Effector memory CD8-positive, alpha-beta T cell (primary cell): Measurements from ENCODE around the gene SCYGR2.

Experiments
- ATAC-seq: fragments of 150-1000 bp; cut with Tn5 transposase; replicated peaks from 2 replicates; pipeline ENCODE4 v1.10.0; 2021; ENCODE audit warnings: mild to moderate bottlenecking, moderate library complexity
- DNase-seq, 3 experiments: peaks; one replicate each; pipeline ENCODE4 v3.0.0; 2021
- H3K27ac Mint-ChIP-seq, 2 donors: one replicate each; pipeline ENCODE4 v1.8.0; 2022; ENCODE audit warnings: mild to moderate bottlenecking in 2 of 2, mixed read lengths in 2 of 2, moderate library complexity in 2 of 2
- H3K27me3 Mint-ChIP-seq, 2 donors: one replicate each; pipeline ENCODE4 v1.8.0; 2022; ENCODE audit warnings: mixed read lengths in 2 of 2
- H3K36me3 Mint-ChIP-seq: one replicate; pipeline ENCODE4 v1.8.0; 2022; ENCODE audit warnings: mild to moderate bottlenecking, moderate library complexity, mixed read lengths; ENCODE audit not compliant: insufficient read depth
- H3K4me1 Mint-ChIP-seq, 2 donors: one replicate each; pipeline ENCODE4 v1.8.0; 2022; ENCODE audit warnings: low read depth in 2 of 2, mixed read lengths in 2 of 2
- H3K4me3 Mint-ChIP-seq, 2 donors: one replicate each; pipeline ENCODE4 v1.8.0; 2022; ENCODE audit warnings: mild to moderate bottlenecking in 2 of 2, mixed read lengths in 2 of 2, moderate library complexity in 2 of 2
- H3K9me3 Mint-ChIP-seq, 2 donors: one replicate each; pipeline ENCODE4 v1.8.0; 2022; ENCODE audit warnings: mixed read lengths in 2 of 2

SCYGR2 gene

DNA sequence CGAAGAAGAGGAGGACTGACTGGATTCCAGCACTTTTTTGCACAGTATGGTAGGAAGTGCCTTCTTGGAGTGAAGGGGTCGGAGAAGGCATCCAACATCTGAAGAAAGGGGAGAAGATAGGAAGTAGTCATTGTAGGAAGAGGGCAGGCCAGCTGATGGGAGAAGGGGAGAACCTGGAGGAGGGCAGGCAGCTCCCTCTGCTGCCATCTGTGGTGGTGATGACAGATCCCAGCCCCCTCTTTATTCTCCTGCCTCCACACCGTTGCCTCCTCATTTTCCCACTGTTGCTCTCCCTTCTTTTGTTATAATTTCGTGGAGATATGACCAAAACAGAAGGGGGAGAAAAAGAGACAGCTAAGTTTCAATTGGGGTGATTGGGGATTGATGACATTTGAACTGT, 2.9 kb upstream of the SCYGR2 start:
- Mint-ChIP-seq H3K27me3 (peaks cover 53 to 62% of the 10 kb centered on the region in 2 donors), H3K4me1 (no peaks in the 10 kb centered on the region), H3K36me3 (no peaks in the 10 kb centered on the region), H3K27ac (no peak overlapping the region), H3K9me3 (no peaks in the 10 kb centered on the region), H3K4me3 (no peak overlapping the region)
- DNase-seq: no peak
- no peak for ATAC-seq

DNA sequence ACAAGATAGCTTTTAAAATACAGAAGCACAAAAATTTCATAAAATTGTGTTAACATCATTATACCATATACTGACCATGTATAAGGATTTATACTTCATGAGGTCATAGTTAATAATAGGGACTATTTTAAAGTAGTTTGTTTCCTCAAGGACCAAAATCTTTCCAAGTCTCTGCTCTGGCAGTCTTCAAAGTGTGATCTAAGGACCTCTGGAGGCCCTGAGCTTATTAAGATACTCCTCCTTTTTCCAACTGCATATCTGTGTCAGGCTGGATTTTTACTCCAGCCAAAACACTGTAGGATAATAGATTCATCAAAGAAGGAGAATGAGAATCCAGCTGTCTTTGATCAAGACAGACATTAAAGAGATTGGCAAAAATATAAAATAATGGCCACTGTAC, 1.7 kb upstream of the SCYGR2 start:
- H3K27me3 Mint-ChIP-seq: peaks cover 49 to 67% of the 10 kb centered on the region in 2 donors
- H3K4me1 Mint-ChIP-seq: no peaks in the 10 kb centered on the region

DNA sequence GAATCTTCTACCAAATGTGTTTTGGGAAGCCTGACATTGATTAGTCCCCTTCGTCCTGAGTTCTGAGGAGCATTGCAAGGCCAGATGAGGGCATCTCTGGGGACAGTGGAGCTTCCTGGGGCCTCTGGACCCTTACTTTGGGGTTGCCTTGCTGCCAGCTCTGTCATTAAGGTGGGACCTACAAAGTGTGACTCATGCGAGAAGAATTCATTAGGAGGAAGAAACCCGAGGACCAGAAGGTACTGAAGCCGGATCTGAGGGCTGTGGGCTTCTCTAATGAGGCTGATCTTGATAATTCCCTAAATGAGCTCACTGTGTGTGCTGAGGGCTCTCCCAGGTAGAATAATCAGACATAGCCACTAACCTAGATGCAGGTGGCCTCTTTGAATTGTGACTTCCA, 695 bp upstream of the SCYGR2 start:
- Mint-ChIP-seq H3K36me3 (no peaks in the 10 kb centered on the region), H3K27me3 (peaks cover 45 to 70% of the 10 kb centered on the region in 2 donors), H3K9me3 (no peaks in the 10 kb centered on the region), H3K27ac (no peak overlapping the region), H3K4me3 (no peak overlapping the region), H3K4me1 (no peaks in the 10 kb centered on the region)
- DNase-seq (no peak), ATAC-seq (no peak)

More for the DNA sequence above, 1.7 kb upstream of the SCYGR2 start:
- H3K4me3 Mint-ChIP-seq: no peak overlapping the region
- ATAC-seq: no peak
- no peaks in the 10 kb centered on the region for H3K36me3 Mint-ChIP-seq
- H3K27ac Mint-ChIP-seq: no peak overlapping the region
- DNase-seq: no peak
- H3K9me3 Mint-ChIP-seq: no peaks in the 10 kb centered on the region

DNA sequence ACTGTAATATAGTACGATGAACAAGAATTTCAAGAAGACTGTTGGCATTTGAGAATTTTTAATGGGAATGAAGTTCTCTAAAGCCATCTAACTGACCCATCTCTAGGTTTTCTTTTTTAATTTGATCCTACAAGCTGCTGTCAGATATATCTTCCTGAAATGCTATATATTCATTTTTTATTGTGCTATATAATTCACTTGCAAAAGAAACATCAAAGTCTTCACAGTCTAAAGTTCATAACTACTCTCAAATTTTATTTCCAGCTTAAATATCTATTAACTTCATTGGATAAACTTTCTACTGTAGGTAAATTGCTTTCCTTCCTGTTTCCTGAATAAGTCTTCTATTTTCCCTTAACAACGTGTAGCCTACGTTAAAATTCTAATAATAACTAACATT, 3.7 kb downstream of the SCYGR2 start:
- Mint-ChIP-seq H3K4me1 (no peaks in the 10 kb centered on the region), H3K27me3 (peaks cover 39 to 66% of the 10 kb centered on the region in 2 donors), H3K27ac (peak overlapping the region in 1 of 2 donors; percentile 7), H3K9me3 (no peaks in the 10 kb centered on the region), H3K36me3 (no peaks in the 10 kb centered on the region), H3K4me3 (no peak overlapping the region)
- ATAC-seq (no peak), DNase-seq (no peak)

DNA sequence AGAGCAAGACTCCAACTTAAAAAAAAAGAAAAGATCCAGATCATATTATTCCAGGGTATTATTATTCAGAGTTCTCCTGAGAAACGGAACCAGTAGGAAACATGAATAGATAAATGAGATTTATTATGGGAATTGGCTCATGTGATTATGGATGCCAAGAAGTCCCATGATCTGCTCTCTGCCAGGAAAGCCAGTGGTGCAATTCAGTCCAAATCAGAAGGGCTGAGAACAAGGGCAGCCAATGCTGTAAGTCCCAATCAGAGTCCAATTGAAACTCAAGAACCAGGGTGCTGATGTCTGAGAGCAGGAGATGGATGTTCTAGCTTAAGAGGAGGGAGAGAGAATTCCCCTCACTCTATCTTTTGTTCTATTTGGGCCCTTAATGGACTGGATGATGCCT, 7.8 kb downstream of the SCYGR2 start:
- Mint-ChIP-seq H3K27ac (no peak overlapping the region), H3K9me3 (no peaks in the 10 kb centered on the region), H3K4me3 (no peak overlapping the region), H3K36me3 (no peaks in the 10 kb centered on the region), H3K4me1 (peaks cover 6 to 11% of the 10 kb centered on the region in 2 donors), H3K27me3 (peaks cover 33 to 51% of the 10 kb centered on the region in 2 donors)
- DNase-seq (no peak), ATAC-seq (no peak)

DNA sequence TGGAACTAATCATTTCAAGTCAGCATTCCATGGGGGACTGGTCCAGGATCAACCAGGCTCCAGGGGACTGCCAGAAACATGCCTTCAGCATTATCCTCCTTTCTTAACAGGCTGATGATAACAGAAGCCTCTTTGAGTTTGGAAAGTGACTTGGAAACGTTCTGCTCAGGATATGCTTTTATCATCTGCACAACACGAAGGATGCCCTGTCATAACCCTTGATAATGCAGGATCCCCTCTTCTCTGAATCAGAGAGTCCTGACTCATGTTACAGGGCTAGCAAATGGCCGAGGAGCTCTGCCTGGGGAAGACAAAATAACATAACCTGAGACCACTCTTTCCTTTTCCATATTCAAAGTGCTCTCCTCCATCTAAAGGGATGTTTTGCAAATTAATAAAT, 9.2 kb downstream of the SCYGR2 start:
- peak overlapping the region in 1 of 2 donors; percentile 29 for H3K27ac Mint-ChIP-seq

DNA sequence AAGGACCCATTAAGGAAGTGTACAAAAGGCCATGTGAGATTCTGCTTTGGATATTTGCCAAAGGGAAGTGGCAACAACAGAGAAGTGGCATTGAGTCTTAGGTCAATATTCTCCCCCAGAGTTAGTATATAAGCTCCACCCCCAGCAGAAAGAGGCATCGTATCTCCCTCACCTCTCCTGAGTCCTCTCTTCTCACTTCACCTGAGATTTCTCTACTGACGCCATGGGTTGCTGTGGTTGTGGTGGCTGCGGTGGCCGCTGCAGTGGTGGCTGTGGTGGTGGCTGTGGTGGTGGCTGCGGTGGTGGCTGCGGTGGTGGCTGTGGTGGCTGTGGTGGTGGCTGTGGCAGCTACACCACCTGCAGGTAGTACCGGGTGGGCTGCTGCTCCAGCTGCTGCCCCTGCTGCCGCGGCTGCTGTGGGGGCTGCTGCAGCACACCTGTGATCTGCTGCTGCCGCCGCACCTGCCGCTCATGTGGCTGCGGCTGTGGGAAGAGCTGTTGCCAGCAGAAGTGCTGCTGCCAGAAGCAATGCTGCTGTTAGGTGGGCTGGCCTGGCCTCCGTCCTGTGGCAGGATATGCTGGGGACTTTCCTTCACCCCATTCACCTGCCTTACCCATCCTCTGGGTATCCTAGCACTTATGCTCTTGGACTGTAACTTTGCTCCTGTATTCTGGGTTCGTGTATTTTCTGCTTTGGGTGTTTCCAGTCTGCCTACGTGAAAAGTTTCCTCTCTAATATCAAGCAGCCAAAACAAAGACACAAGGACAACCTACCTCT, 10.1 kb downstream of the SCYGR2 start:
- H3K27ac Mint-ChIP-seq: peak overlapping the region in 1 of 2 donors; percentile 29

More for the DNA sequence above, 9.2 kb downstream of the SCYGR2 start:
- ATAC-seq (no peak), DNase-seq (no peak)
- H3K4me1 Mint-ChIP-seq: peaks cover 6 to 11% of the 10 kb centered on the region in 2 donors
- no peak overlapping the region for H3K4me3 Mint-ChIP-seq
- no peaks in the 10 kb centered on the region for H3K9me3 Mint-ChIP-seq
- no peaks in the 10 kb centered on the region for H3K36me3 Mint-ChIP-seq
- peaks cover 43 to 51% of the 10 kb centered on the region in 2 donors for H3K27me3 Mint-ChIP-seq

DNA sequence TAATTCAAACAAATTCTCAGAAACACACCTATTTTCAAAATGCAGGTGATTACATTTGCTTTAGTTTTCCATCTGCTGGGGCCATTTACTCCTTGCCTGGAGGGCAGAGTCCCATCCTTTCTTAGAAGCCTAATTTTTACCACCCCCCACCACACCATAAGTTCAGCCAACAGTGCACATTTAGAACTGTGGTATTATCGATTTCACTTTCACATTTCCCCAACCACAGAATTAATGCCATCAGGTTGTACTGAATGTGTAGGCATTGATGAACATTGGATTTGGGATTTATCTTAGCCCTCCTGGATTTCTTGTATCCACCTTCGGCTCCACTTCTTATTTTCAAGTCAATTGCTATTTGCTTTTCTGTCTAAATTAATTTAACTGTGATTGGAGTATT, 11.4 kb downstream of the SCYGR2 start:
- Mint-ChIP-seq H3K9me3 (no peaks in the 10 kb centered on the region), H3K4me1 (peaks cover 6 to 11% of the 10 kb centered on the region in 2 donors), H3K4me3 (no peak overlapping the region), H3K27me3 (peaks cover 35 to 41% of the 10 kb centered on the region in 2 donors), H3K27ac (no peak overlapping the region), H3K36me3 (no peaks in the 10 kb centered on the region)
- no peak for ATAC-seq
- no peak for DNase-seq

More for the DNA sequence above, 10.1 kb downstream of the SCYGR2 start:
- Mint-ChIP-seq H3K9me3 (no peaks in the 10 kb centered on the region), H3K36me3 (no peaks in the 10 kb centered on the region), H3K27me3 (peaks cover 48 to 51% of the 10 kb centered on the region in 2 donors), H3K4me3 (no peak overlapping the region), H3K4me1 (peaks cover 6 to 11% of the 10 kb centered on the region in 2 donors)
- peak; percentile 31 for ATAC-seq
- no peak for DNase-seq

DNA sequence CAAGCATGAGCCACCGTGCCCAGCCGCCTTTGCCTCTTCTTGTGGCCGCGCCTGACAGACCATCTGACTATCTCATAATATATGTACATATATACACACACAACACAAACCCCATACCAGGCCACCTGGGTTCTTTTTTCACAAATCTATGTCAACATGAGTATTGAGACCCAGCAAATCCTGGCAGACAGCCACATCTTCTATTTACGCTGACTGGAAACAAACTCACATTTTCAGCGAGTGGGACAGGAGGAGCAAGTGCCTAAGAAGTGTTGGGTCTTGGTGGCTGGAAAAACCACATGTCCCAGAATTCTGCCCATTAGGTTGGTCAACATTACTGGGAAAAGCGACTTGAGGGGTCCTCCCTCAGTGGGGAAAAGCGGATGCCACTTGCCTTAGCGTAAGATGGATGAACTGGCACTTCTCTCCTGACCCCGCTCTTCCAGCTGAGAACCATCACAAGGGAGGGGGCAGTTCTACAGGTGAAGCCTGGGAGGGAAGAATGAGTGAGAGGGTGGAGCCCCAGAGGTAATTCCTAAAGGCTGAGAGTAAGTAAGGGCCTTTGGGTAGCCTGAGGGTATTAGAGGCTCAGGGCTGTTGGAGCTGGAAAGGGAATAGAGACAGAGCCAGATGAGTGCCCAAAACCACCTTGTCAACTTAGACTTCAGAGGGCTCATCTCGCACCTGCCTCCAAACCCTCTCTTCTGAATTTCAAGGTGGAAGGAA, 14.0 kb downstream of the SCYGR2 start:
- Mint-ChIP-seq H3K9me3 (no peaks in the 10 kb centered on the region), H3K27ac (no peak overlapping the region), H3K4me1 (peaks cover 6 to 11% of the 10 kb centered on the region in 2 donors), H3K36me3 (no peaks in the 10 kb centered on the region), H3K27me3 (peaks cover 42% of the 10 kb centered on the region in 2 donors), H3K4me3 (no peak overlapping the region)
- ATAC-seq: no peak
- DNase-seq: no peak

DNA sequence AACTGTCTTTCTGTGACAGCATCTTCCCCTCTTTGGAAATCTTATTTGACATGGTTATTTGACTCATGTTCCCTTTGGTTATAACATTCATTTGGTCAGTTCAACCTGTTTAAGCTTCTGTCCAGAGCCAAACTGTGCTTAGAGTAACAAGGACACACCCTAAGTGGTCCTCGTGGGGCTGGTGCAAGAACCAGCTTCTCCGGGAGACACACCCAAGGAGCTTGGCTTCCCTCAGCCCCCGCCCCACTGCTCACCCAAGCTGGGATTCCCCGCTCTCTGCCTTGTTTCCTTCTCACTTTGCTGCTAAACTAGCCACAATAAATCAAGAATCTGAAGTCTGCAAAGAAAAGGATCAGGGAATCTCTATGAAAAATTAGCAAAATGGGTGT, 14.6 kb downstream of the SCYGR2 start:
- peaks cover 47 to 48% of the 10 kb centered on the region in 2 donors for H3K27me3 Mint-ChIP-seq
- no peaks in the 10 kb centered on the region for H3K36me3 Mint-ChIP-seq
- H3K4me1 Mint-ChIP-seq: peaks cover 6 to 7% of the 10 kb centered on the region in 2 donors
- H3K4me3 Mint-ChIP-seq: no peak overlapping the region
- DNase-seq (no peak), ATAC-seq (no peak)
- no peaks in the 10 kb centered on the region for H3K9me3 Mint-ChIP-seq
- H3K27ac Mint-ChIP-seq: no peak overlapping the region

DNA sequence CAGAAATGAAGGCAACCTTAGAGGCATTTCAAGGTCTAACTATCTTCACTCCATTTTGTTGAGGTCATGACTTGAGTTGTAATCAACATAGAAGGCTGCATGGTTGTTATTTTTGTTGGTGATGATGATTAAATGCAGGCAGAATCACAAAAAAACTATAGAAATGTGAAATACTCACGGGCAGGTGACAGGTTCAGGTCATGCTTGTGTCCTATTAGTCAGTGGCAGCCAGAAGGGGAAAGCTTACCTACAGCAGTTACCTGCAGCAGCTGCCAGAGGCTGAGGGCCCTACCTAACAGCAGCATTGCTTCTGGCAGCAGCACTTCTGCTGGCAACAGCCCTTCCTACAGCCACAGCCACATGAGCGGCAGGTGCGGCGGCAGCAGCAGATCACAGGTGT, 15.6 kb downstream of the SCYGR2 start:
- H3K4me3 Mint-ChIP-seq: no peak overlapping the region
- H3K36me3 Mint-ChIP-seq: no peaks in the 10 kb centered on the region
- H3K27ac Mint-ChIP-seq: no peak overlapping the region
- H3K4me1 Mint-ChIP-seq: peaks cover under 1 to 4% of the 10 kb centered on the region in 2 donors
- DNase-seq (no peak), ATAC-seq (no peak)
- H3K9me3 Mint-ChIP-seq: no peaks in the 10 kb centered on the region
- peaks cover 48 to 53% of the 10 kb centered on the region in 2 donors for H3K27me3 Mint-ChIP-seq

DNA sequence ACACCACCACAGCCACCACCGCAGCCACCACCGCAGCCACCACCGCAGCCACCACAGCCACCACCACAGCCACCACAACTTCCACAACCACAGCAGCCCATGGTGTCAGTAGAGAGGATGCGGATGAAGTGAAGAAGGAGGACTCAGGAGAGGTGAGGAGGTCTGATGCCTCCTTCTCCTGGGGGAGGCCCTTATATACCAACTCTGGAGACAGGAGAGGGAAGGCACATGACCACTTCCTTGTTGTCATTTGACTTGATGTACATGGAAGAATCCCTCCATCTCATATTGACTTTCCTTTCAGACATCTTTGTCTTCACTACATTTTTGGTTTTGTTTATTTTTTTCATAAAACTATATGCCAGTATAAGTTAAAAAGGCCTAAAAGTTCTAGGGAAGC, 16.0 kb downstream of the SCYGR2 start, which contains the start of gene SCYGR3:
Gene SCYGR3 (minus strand): TSS at position 101 of the 400 bp plus-strand sequence. CDS start 0 bp downstream, at position 101.
- ATAC-seq (no peak), DNase-seq (no peak)
- Mint-ChIP-seq H3K27me3 (peaks cover 48 to 53% of the 10 kb centered on the region in 2 donors), H3K4me1 (peaks cover 0 to 4% of the 10 kb centered on the region in 2 donors), H3K36me3 (no peaks in the 10 kb centered on the region), H3K9me3 (no peaks in the 10 kb centered on the region), H3K4me3 (no peak within 1 kb of the TSS), H3K27ac (no peak within 1 kb of the TSS)

DNA sequence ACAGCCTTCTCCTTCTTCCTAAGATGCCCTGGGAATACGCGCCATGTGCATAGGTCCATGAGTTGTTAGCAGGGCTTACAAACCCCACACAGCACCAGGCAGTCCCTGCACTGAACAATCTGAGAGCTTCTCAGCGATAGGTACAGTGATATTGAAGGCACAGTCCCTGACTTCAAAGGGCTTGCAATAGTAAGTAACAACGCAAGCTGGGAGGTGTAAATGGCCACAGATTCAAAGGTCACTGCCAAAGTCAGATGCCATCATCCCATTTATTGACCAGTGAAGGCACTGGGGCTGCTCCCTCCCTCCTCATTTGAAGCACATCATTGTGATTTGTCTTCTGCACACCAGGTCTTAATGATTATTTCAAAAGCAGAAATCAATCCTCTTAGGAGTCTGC, 16.5 kb downstream of the SCYGR2 start:
- no peak for DNase-seq
- Mint-ChIP-seq H3K27me3 (peaks cover 51% of the 10 kb centered on the region in 2 donors), H3K27ac (no peak overlapping the region), H3K36me3 (no peaks in the 10 kb centered on the region), H3K4me3 (no peak overlapping the region), H3K9me3 (no peaks in the 10 kb centered on the region), H3K4me1 (peaks cover 0 to 2% of the 10 kb centered on the region in 2 donors)
- ATAC-seq: no peak

DNA sequence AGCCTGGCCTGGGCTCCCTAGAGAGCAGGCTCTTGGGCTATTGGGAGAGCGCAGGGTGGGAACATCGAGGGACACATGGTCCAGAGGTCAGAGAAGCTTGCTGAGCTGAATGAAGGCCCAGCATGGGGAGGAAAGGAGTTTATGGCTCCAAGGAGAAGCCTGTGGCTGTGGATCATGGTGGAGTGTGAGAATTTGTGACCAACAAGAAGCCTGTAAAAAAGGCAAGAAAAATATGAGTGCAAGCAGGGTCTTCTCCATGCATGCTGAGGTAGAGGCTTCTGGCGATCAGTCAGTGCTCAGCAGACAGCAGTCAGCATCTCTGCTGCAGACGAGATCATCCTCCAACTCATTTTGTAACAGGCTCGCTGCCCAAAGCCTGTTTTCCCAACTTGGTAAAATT, 17.2 kb downstream of the SCYGR2 start:
- H3K27me3 Mint-ChIP-seq: peaks cover 53 to 56% of the 10 kb centered on the region in 2 donors
- ATAC-seq (no peak), DNase-seq (no peak)
- no peaks in the 10 kb centered on the region for H3K4me1 Mint-ChIP-seq
- H3K36me3 Mint-ChIP-seq: no peaks in the 10 kb centered on the region
- H3K9me3 Mint-ChIP-seq: no peaks in the 10 kb centered on the region
- no peak overlapping the region for H3K4me3 Mint-ChIP-seq
- H3K27ac Mint-ChIP-seq: no peak overlapping the region
